Activated T-cell treated with anti-CD3 and anti-CD28 coated beads, Interleukin-2, amount 50 U/mL, for 4 hours (primary cell): ENCODE measurements around the gene TMEM117. TPM values are rescaled to one million over a fixed set of nuclear protein-coding genes. Genes with fewer than 3 reads are reported as not detected.
"Not testable (repeated sequence)": the region's sequence is repeated elsewhere in the genome, so short reads cannot be mapped to it uniquely, and the experiment has no call there.

Source experiments
- ATAC-seq, 2 donors: fragments of 200-7000 bp; cut with Tn5 transposase; one replicate each; pipeline ENCODE4 v1.10.0; 2021
- DNase-seq: peaks from one replicate; pipeline ENCODE4 v3.0.0-alpha.2; 2020
- H3K27me3 Mint-ChIP-seq: one replicate; pipeline ENCODE4 v1.8.0; 2021; ENCODE audit warnings: low read depth, mixed read lengths
- H3K36me3 Mint-ChIP-seq: one replicate; pipeline ENCODE4 v1.8.0; 2022; ENCODE audit warnings: mixed read lengths; ENCODE audit not compliant: insufficient read depth
- H3K4me1 Mint-ChIP-seq: one replicate; pipeline ENCODE4 v1.8.0; 2021; ENCODE audit warnings: low read depth, mixed read lengths
- H3K4me3 Mint-ChIP-seq: one replicate; pipeline ENCODE4 v1.8.0; 2021; ENCODE audit warnings: mild to moderate bottlenecking, moderate library complexity, mixed read lengths
- H3K9me3 Mint-ChIP-seq: one replicate; pipeline ENCODE4 v1.8.0; 2021; ENCODE audit warnings: mixed read lengths
- total RNA-seq, 3 donors: library from RNA; stranded (reverse); gene quantifications; one replicate each; pipeline ENCODE4 v1.2.1, GENCODE V29; 2021

TMEM117 gene
- total RNA-seq, 3 donors from 2014 or later: 1.4 to 2.0 (median 1.4) TPM

GRCh38 chr12:44195719-44196118, 359.8 kb downstream of the TMEM117 start:
- not testable (repeated sequence) for ATAC-seq, H3K4me1 Mint-ChIP-seq, H3K36me3 Mint-ChIP-seq, DNase-seq, H3K9me3 Mint-ChIP-seq, H3K27me3 Mint-ChIP-seq, H3K4me3 Mint-ChIP-seq

GRCh38 chr12:44206045-44206444, 370.2 kb downstream of the TMEM117 start:
- Mint-ChIP-seq H3K36me3 (peaks cover 11% of the 10 kb centered on the region), H3K9me3 (peaks cover 21% of the 10 kb centered on the region), H3K4me3 (no peak overlapping the region), H3K4me1 (no peaks in the 10 kb centered on the region), H3K27me3 (no peaks in the 10 kb centered on the region)
- ATAC-seq (no peak), DNase-seq (no peak)

DNA sequence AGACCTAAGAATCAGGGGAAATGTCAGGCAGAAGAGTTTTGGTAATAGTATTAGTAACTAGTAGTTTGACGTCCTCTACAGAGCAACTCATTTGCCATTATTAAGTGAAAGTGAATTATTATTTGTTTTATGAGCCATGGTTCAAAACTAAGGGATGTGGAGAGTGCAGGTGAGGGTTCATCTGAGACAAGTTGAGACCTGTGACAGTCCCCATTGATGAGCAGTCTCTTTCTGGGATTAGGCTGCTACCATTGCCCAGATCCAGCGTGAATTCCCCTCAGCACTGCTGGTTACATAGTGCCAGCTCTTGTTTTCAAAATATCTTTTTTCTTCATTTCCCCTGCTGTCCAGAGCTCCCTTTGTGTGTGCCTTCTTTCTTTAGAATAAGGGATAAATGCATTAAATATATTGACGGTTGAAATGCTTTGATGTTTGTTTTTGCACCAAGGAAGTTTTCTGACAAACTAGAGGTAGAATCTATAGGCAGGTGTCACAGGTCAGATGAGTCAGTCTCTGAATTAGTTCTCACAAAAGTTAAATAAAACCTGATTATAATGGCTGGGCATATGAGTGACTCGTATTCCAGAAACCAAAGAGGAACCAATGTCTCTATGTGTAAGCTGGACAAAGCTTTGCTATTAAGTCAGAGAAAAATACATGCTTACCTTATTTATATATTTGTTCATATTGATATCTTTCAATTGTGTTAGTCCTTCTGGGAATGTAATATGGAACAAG, 381.4 kb downstream of the TMEM117 start:
- no peak overlapping the region for H3K4me3 Mint-ChIP-seq
- no peaks in the 10 kb centered on the region for H3K4me1 Mint-ChIP-seq
- H3K27me3 Mint-ChIP-seq: no peaks in the 10 kb centered on the region
- peaks cover 14% of the 10 kb centered on the region for H3K36me3 Mint-ChIP-seq
- no peak for ATAC-seq
- no peak for DNase-seq
- H3K9me3 Mint-ChIP-seq: peaks cover 10% of the 10 kb centered on the region

DNA sequence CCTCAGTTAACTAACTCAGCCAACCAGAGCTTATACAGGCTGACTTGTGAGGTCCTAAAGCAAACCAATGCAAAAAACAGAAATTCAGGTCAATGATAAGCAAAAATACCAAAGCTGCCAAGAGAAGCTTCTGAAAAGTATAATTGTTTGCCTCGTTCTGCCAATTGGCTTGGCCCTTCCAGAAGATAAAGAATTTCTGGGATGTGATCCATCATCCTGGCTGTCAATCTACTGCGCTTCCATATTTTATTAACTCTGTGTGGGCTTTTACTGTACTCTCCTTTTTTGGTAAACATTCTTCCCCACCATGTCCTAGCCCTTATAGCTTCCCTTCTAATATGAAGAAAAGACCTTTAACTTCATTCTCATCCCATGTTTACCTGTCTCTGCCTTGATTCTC, 387.9 kb downstream of the TMEM117 start:
- no peaks in the 10 kb centered on the region for H3K27me3 Mint-ChIP-seq
- ATAC-seq (no peak), DNase-seq (no peak)
- peaks cover 6% of the 10 kb centered on the region for H3K9me3 Mint-ChIP-seq
- H3K36me3 Mint-ChIP-seq: peaks cover 3% of the 10 kb centered on the region
- H3K4me1 Mint-ChIP-seq: no peaks in the 10 kb centered on the region
- H3K4me3 Mint-ChIP-seq: no peak overlapping the region

- Mint-ChIP-seq H3K4me3 (no peak overlapping the region), H3K4me1 (no peaks in the 10 kb centered on the region), H3K27me3 (no peaks in the 10 kb centered on the region), H3K36me3 (peaks cover 3% of the 10 kb centered on the region), H3K9me3 (peaks cover 4% of the 10 kb centered on the region)
- no peak for DNase-seq
- no peak for ATAC-seq
These were observed 388.7 kb downstream of the TMEM117 start for GRCh38 chr12:44224399-44225148.

GRCh38 chr12:44225149-44225510, 389.2 kb downstream of the TMEM117 start:
- Mint-ChIP-seq H3K4me1 (no peaks in the 10 kb centered on the region), H3K4me3 (no peak overlapping the region), H3K27me3 (no peaks in the 10 kb centered on the region), H3K36me3 (peaks cover 3% of the 10 kb centered on the region), H3K9me3 (no peaks in the 10 kb centered on the region)
- DNase-seq (no peak), ATAC-seq (no peak)

GRCh38 chr12:44227616-44228015, 391.7 kb downstream of the TMEM117 start:
- Mint-ChIP-seq H3K36me3 (peaks cover 3% of the 10 kb centered on the region), H3K27me3 (no peaks in the 10 kb centered on the region), H3K9me3 (no peaks in the 10 kb centered on the region), H3K4me1 (no peaks in the 10 kb centered on the region), H3K4me3 (no peak overlapping the region)
- DNase-seq: no peak
- ATAC-seq: no peak

DNA sequence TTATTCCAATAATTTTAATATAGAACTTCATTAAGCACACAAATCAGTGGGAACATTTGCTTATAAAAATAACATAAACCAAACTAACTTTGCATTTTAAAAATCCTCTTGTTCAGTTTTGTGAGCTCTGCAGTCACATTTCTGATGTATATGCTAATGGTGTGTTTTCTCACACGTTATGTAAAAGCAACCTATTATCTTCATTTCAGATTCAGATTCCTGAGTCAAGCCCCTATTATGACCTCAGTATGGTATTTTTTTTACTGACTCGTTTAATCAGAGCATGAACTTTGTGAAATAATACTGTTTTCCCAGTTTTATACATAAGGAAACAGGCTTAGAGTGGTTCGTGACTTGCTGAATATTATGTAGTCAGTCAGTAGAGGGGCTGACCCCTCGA, 394.0 kb downstream of the TMEM117 start:
- no peak overlapping the region for H3K4me3 Mint-ChIP-seq
- ATAC-seq: no peak
- H3K9me3 Mint-ChIP-seq: no peaks in the 10 kb centered on the region
- H3K4me1 Mint-ChIP-seq: no peaks in the 10 kb centered on the region
- DNase-seq: no peak
- no peaks in the 10 kb centered on the region for H3K27me3 Mint-ChIP-seq
- no peaks in the 10 kb centered on the region for H3K36me3 Mint-ChIP-seq

- H3K4me1 Mint-ChIP-seq: no peaks in the 10 kb centered on the region
- no peaks in the 10 kb centered on the region for H3K27me3 Mint-ChIP-seq
- H3K4me3 Mint-ChIP-seq: no peak overlapping the region
- DNase-seq (no peak), ATAC-seq (no peak)
- no peaks in the 10 kb centered on the region for H3K36me3 Mint-ChIP-seq
- no peaks in the 10 kb centered on the region for H3K9me3 Mint-ChIP-seq
These were observed 399.8 kb downstream of the TMEM117 start for GRCh38 chr12:44235674-44236073.

GRCh38 chr12:44240186-44240585, 404.3 kb downstream of the TMEM117 start:
- H3K4me1 Mint-ChIP-seq: no peaks in the 10 kb centered on the region
- no peak overlapping the region for H3K4me3 Mint-ChIP-seq
- no peak for ATAC-seq
- no peak for DNase-seq
- H3K9me3 Mint-ChIP-seq: peaks cover 8% of the 10 kb centered on the region
- peaks cover 2% of the 10 kb centered on the region for H3K36me3 Mint-ChIP-seq
- no peaks in the 10 kb centered on the region for H3K27me3 Mint-ChIP-seq

- no peak for DNase-seq
- Mint-ChIP-seq H3K9me3 (peaks cover 11% of the 10 kb centered on the region), H3K27me3 (no peaks in the 10 kb centered on the region), H3K36me3 (peaks cover 6% of the 10 kb centered on the region), H3K4me3 (no peak overlapping the region), H3K4me1 (no peaks in the 10 kb centered on the region)
- ATAC-seq: no peak
These were observed 410.1 kb downstream of the TMEM117 start for GRCh38 chr12:44245932-44246331.

DNA sequence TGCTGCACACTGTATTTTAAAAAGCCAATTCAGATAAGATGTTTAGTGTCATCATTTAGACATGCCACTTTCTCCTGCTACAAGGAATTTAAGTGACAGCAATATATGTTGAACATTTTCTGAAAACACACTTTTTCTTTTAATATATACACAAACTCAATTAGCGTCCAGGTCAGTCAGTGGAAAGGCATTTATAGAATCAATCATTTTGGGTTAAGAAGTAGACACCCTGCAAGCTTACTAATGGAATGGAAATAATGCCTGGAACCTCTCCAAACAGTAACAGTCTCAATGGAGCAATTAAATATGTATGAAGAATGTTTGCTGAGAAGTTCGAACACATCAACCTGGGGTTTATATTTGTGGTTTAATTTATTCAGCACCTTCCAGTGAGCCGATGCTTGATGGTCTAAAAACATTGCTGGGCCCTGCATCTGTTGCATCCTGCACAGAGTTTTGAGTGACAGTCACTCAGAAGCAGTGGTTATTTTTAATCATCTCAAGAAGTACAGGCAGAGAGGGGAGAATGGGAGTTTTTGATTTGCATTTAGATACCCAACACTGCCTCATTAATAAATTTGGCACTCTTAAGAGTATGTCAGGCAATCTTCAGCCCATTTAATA, 410.7 kb downstream of the TMEM117 start:
- Mint-ChIP-seq H3K4me3 (no peak overlapping the region), H3K36me3 (peaks cover 6% of the 10 kb centered on the region), H3K9me3 (peaks cover 11% of the 10 kb centered on the region), H3K4me1 (no peaks in the 10 kb centered on the region), H3K27me3 (no peaks in the 10 kb centered on the region)
- DNase-seq: no peak
- no peak for ATAC-seq

GRCh38 chr12:44247588-44247987, 411.7 kb downstream of the TMEM117 start:
- Mint-ChIP-seq H3K36me3 (peaks cover 6% of the 10 kb centered on the region), H3K4me1 (no peaks in the 10 kb centered on the region), H3K4me3 (no peak overlapping the region), H3K9me3 (peaks cover 7% of the 10 kb centered on the region), H3K27me3 (no peaks in the 10 kb centered on the region)
- no peak for DNase-seq
- no peak for ATAC-seq

DNA sequence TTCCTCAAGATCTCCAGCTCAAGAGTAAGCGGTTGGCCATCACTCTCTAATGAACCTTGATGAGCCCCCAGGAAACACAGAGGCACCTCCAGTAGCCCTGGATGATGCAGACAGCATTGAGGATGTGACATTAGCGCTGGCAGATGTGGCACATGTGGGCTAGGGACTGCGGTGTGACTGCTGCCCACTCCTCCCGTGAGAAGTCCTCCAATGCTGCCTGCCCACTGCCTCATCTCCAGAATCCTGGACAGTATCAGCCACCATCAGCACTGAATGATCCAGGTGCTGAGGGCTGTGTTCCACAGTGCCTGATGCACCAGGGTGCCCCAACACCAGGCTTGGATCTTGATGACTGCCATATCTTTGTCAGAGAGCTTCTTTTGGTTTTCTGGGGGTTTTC, 412.6 kb downstream of the TMEM117 start:
- peaks cover 4% of the 10 kb centered on the region for H3K36me3 Mint-ChIP-seq
- no peak for ATAC-seq
- H3K27me3 Mint-ChIP-seq: no peaks in the 10 kb centered on the region
- no peaks in the 10 kb centered on the region for H3K4me1 Mint-ChIP-seq
- no peak overlapping the region for H3K4me3 Mint-ChIP-seq
- DNase-seq: no peak
- peaks cover 3% of the 10 kb centered on the region for H3K9me3 Mint-ChIP-seq

GRCh38 chr12:44250440-44250839, 414.6 kb downstream of the TMEM117 start:
- H3K27me3 Mint-ChIP-seq, H3K4me1 Mint-ChIP-seq, H3K4me3 Mint-ChIP-seq, H3K36me3 Mint-ChIP-seq, DNase-seq, H3K9me3 Mint-ChIP-seq, ATAC-seq: not testable (repeated sequence)
